Measurements from ENCODE around the gene NPTX1.

The NPTX1 gene

DNA sequence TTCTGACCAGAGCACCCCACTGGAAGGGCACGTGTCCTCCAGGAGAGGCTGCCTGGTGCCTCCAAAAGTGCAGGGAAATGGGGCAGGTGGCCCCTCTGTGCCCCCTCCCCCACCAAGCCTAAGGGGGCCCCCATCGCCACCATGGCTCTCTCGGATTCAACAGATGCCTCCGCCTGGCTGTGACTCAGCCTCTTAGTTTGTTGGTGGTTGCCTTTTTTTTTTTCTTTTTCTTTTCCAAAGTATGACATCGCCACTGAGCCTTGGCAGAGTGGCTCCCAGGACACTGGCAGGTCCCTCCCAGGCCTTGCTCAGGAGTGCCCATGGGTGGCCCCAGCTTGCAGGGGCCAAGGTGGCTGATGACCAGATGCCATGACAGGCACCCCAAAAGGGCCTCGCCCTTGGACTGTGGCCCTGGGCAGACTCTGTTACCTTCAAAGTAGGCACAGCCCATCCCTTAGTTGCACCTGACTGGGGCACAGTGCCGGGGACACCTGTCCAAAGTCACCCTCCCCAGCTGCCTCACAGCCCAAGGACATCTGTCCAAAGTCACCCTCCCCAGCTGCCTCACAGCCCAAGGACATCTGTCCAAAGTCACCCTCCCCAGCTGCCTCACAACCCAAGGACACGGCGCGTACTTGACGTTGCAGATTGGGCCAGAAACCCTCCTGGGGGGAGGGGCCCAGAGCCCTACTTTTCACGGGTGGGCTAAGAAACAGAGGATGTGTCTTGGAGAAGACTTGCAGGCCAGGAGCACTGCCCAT lies 29.6 kb downstream of the NPTX1 start:
- H3K4me3 ChIP-seq (ENCODE audit: control insufficient read depth, low read depth, low read length) = no peak overlapping the region
- no peak for DNase-seq (ENCODE audit: low read depth)
- TF ChIP-seq, protein P1, sequence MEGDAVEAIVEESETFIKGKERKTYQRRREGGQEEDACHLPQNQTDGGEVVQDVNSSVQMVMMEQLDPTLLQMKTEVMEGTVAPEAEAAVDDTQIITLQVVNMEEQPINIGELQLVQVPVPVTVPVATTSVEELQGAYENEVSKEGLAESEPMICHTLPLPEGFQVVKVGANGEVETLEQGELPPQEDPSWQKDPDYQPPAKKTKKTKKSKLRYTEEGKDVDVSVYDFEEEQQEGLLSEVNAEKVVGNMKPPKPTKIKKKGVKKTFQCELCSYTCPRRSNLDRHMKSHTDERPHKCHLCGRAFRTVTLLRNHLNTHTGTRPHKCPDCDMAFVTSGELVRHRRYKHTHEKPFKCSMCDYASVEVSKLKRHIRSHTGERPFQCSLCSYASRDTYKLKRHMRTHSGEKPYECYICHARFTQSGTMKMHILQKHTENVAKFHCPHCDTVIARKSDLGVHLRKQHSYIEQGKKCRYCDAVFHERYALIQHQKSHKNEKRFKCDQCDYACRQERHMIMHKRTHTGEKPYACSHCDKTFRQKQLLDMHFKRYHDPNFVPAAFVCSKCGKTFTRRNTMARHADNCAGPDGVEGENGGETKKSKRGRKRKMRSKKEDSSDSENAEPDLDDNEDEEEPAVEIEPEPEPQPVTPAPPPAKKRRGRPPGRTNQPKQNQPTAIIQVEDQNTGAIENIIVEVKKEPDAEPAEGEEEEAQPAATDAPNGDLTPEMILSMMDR (IDR thresholded peaks at IDR 0.05; ENCODE audit: control insufficient read depth, insufficient read depth, low read depth, low read length, missing control alignments) = no peak

GRCh38 chr17:80445726-80446110 lies 30.7 kb downstream of the NPTX1 start:
- TF ChIP-seq, protein P1 (IDR thresholded peaks at IDR 0.05; ENCODE audit: control insufficient read depth, insufficient read depth, low read depth, low read length, missing control alignments) = no peak
- H3K4me3 ChIP-seq (ENCODE audit: control insufficient read depth, low read depth, low read length) = no peak overlapping the region
- DNase-seq (ENCODE audit: low read depth) = no peak

- no peak overlapping the region for H3K4me3 ChIP-seq (ENCODE audit: control insufficient read depth, low read depth, low read length)
- DNase-seq (ENCODE audit: low read depth) = no peak
- TF ChIP-seq, protein P1 (IDR thresholded peaks at IDR 0.05; ENCODE audit: control insufficient read depth, insufficient read depth, low read depth, low read length, missing control alignments) = no peak
Measured at GRCh38 chr17:80445007-80445725, 31.2 kb downstream of the NPTX1 start.

DNA sequence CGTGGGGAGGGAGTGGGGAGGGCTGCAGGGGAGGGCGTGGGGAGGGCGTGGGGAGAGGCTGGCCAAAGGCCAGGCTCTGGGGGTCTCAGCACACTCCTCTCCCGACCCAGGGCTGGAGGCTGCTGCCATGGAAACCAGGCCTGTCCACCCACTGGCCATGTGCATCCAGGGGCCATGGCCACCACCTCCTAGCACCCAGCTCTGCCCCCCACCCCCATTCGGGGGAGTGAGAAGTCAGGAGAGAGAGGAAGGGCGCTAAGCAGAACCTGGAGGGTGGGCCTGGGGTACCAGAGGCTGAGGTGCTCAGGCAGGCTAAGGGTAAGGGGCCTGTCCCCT lies 31.8 kb downstream of the NPTX1 start:
- no peak for DNase-seq (ENCODE audit: low read depth)
- TF ChIP-seq, protein P1 (IDR thresholded peaks at IDR 0.05; ENCODE audit: control insufficient read depth, insufficient read depth, low read depth, low read length, missing control alignments) = no peak
- H3K4me3 ChIP-seq (ENCODE audit: control insufficient read depth, low read depth, low read length) = no peak overlapping the region

DNA sequence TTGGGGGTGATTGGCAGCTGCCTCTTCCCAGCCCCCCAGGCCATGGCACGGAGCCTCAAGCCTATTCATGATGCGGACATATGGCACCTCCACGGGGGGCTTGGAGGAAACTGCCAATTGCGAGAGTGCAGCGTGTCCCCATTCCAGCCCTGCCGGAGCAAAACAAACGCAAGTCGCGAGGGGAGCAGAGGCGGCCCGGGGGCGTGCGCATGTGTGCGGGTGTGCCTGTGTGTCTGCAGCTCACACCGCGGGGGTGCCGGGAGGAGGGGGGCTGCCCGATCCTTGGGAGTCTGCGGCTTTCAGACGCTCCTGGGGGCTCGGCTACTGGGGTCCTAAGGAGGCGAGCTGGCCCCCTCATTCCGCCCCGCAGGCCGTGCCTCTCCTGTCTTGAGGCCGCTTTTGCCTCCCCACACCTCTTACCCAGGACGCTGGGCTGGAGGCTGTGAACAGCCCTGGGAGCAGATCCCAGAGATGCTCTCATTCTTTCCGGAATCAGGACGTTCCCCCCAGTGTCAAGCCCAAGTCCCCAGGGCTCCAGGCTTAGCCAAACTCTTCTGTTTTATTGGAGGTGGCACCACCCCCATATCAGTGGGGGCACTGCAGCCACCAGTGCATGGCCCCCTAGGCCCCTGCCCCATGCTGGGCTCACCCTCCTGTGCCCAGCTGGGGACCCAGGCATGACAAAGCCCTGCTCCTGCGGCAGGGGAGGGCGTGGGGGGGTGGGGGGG lies 32.3 kb downstream of the NPTX1 start:
- H3K4me3 ChIP-seq (ENCODE audit: control insufficient read depth, low read depth, low read length) = no peak overlapping the region
- TF ChIP-seq, protein P1 (IDR thresholded peaks at IDR 0.05; ENCODE audit: control insufficient read depth, insufficient read depth, low read depth, low read length, missing control alignments) = no peak
- DNase-seq (ENCODE audit: low read depth) = no peak

DNA sequence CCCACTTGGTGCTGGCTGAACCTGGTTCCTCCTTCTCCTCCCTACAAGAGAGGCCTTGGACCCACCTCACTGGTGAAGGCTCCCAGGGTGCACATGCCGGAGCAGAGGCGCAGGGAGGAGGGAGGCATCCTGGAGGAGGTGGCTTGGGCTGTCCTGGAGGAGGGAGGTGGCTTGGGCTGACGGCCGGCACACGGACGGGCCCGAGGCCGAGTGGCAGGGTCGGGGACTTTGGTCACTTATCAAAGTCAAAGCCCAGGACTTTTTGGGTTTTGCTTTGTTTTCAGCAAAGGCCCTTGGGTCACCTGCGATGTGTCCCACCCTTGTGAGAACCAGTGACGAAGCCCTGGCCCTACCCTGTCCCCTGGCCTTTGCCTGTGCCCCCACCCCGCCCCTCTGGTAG lies 32.9 kb downstream of the NPTX1 start:
- TF ChIP-seq, protein P1 (IDR thresholded peaks at IDR 0.05; ENCODE audit: control insufficient read depth, insufficient read depth, low read depth, low read length, missing control alignments) = no peak
- DNase-seq (ENCODE audit: low read depth) = no peak
- no peak overlapping the region for H3K4me3 ChIP-seq (ENCODE audit: control insufficient read depth, low read depth, low read length)

Measured in AG09309 (cell line).